ENCODE data around the gene TNFRSF4.

GRCh38 chr1:1197551-1198422, 16.2 kb downstream of the TNFRSF4 start:
- no peak for TF ChIP-seq BHLHE40 (IDR thresholded peaks at IDR 0.05; ENCODE audit: borderline replicate concordance)
- TF ChIP-seq SP1 (IDR thresholded peaks at IDR 0.05): no peak
- no peak for TF ChIP-seq FOXK2 (IDR thresholded peaks at IDR 0.05)
- no peak for TF ChIP-seq ARNT (IDR thresholded peaks at IDR 0.05)
- no peak for TF ChIP-seq CTBP1 (IDR thresholded peaks at IDR 0.05; ENCODE audit: borderline replicate concordance)
- no peak for TF ChIP-seq TARDBP (IDR thresholded peaks at IDR 0.05)
- TF ChIP-seq FOXM1 (IDR thresholded peaks at IDR 0.05; ENCODE audit: borderline replicate concordance): no peak
